HepG2 (cell line): ENCODE measurements around the gene FAM83F. TPM values are rescaled to one million over a fixed set of nuclear protein-coding genes. Genes with fewer than 3 reads are reported as not detected.
A peak's percentile ranks its signal among the peaks of the same experiment; 100 is the strongest.

ENCODE experiments used
- ATAC-seq: fragments of 200-7000 bp; cut with Tn5 transposase; 3 replicates; pipeline ENCODE4 v1.9.1; 2020; ENCODE audit warnings: mild to moderate bottlenecking, moderate library complexity
- Bru-seq: library from RNA; stranded (reverse); fragments of 400-500 nt; gene quantifications from one replicate; lab custom pipeline; 2021; lab: Mats Ljungman, UMichigan
- BruChase-seq, 2 experiments: library from RNA; stranded (reverse); fragments of 400-500 nt; gene quantifications; one replicate each; lab custom pipeline; 2021; lab: Mats Ljungman, UMichigan
- BruUV-seq: library from RNA; stranded (reverse); fragments of 400-500 nt; replicated peaks from 2 replicates; lab custom pipeline; 2021; lab: Mats Ljungman, UMichigan
- CTCF ChIA-PET: fragments of 300-600 bp; formaldehyde crosslinking; extraction: SDS; loops from one replicate; lab custom pipeline; 2021; ENCODE audit warnings: low total read pairs, inconsistent platforms, low intra/inter-chr PET ratio; lab: Yijun Ruan, JAX
- POLR2A ChIA-PET: fragments of 350-600 bp; sonication (Branson Sonifier 250); formaldehyde crosslinking; loops from one replicate; lab custom pipeline; 2020; ENCODE audit warnings: antibody characterized with exemption, inconsistent platforms; lab: Yijun Ruan, JAX
- DNase-seq: peaks from one replicate; pipeline ENCODE4 v3.0.0-alpha.2; 2015; ENCODE audit warnings: low spot score
- FAIRE-seq: peaks from 3 replicates; lab custom pipeline; 2011; peaks lifted over from hg19 to GRCh38; lab: Jason Lieb, UNC
- H2AFZ ChIP-seq: one replicate; pipeline ENCODE4 v1.6.1; 2011; ENCODE audit warnings: low read length, inconsistent platforms
- H3K27ac ChIP-seq: fragments of 300-600 bp; 3 replicates; pipeline ENCODE4 v1.8.0; 2011; ENCODE audit warnings: mixed run types, mild to moderate bottlenecking, mixed read lengths, low read length, inconsistent platforms; ENCODE audit not compliant: insufficient read depth; ENCODE audit errors: extremely low read length
- H3K27me3 ChIP-seq, 2 experiments: fragments of 200-600 bp in 1 of 2; 2 replicates in 1 of 2; 3 replicates in 1 of 2; pipeline versions ENCODE4 v1.6.0 to v1.8.0; 2011; ENCODE audit warnings: low read length in 2 of 2, mild to moderate bottlenecking in 2 of 2, moderate library complexity in 2 of 2, inconsistent platforms in 1 of 2; ENCODE audit not compliant: insufficient read depth in 2 of 2, control insufficient read depth in 1 of 2
- H3K36me3 ChIP-seq, 2 experiments: fragments of 200-600 bp in 1 of 2; replicated peaks in 1 of 2; 2 replicates in 1 of 2; 3 replicates in 1 of 2; pipeline versions ENCODE4 v1.5.1 to v1.8.0; 2011; ENCODE audit warnings: low read length in 2 of 2, inconsistent platforms in 1 of 2; ENCODE audit not compliant: insufficient read depth in 2 of 2, control insufficient read depth in 1 of 2
- H3K4me1 ChIP-seq: 2 replicates; pipeline ENCODE4 v1.5.1; 2012; ENCODE audit warnings: low read length, inconsistent platforms; ENCODE audit not compliant: insufficient read depth
- H3K4me2 ChIP-seq: 2 replicates; pipeline ENCODE4 v1.6.0; 2011; ENCODE audit warnings: low read depth, low read length, inconsistent platforms
- H3K4me3 ChIP-seq, 3 experiments: fragments of 200-600 bp in 1 of 3; sonication (generic), shearing (Covaris generic) in 1 of 3; replicated peaks in 1 of 3; 2 replicates each; pipeline ENCODE4 v1.5.1; 2011 to 2016; ENCODE audit warnings: low read length in 3 of 3, inconsistent platforms in 2 of 3, low read depth in 2 of 3, mild to moderate bottlenecking in 2 of 3, control low read depth in 1 of 3, mixed read lengths in 1 of 3; ENCODE audit not compliant: insufficient read depth in 1 of 3
- H3K79me2 ChIP-seq: one replicate; pipeline ENCODE4 v1.6.1; 2011; ENCODE audit warnings: low read length, inconsistent platforms; ENCODE audit not compliant: insufficient read depth
- H3K9ac ChIP-seq: 2 replicates; pipeline ENCODE4 v1.6.0; 2011; ENCODE audit warnings: mild to moderate bottlenecking, low read depth, low read length, inconsistent platforms; ENCODE audit not compliant: insufficient read depth
- H3K9me3 ChIP-seq: 2 replicates; pipeline ENCODE4 v1.5.1; 2012; ENCODE audit warnings: mild to moderate bottlenecking, low read length
- H4K20me1 ChIP-seq: 2 replicates; pipeline ENCODE4 v1.6.0; 2011; ENCODE audit warnings: inconsistent platforms, mild to moderate bottlenecking, low read length, moderate library complexity; ENCODE audit not compliant: insufficient read depth
- AKNA ChIP-seq: sonication (generic); formaldehyde crosslinking; IDR thresholded peaks from 2 replicates; pipeline ENCODE4 v1.4.0; 2020; ENCODE audit warnings: missing genetic modification reagents, borderline replicate concordance
- FOXO1 ChIP-seq: sonication (generic); formaldehyde crosslinking; IDR thresholded peaks from 2 replicates; pipeline ENCODE4 v1.4.0; 2020; ENCODE audit warnings: missing genetic modification reagents
- JARID2 ChIP-seq: sonication (generic); formaldehyde crosslinking; IDR thresholded peaks from 2 replicates; pipeline ENCODE4 v1.8.1; 2023; ENCODE audit warnings: missing genetic modification reagents, inconsistent platforms; ENCODE audit not compliant: insufficient replicate concordance
- NFATC3 ChIP-seq: sonication (generic); formaldehyde crosslinking; IDR thresholded peaks from 2 replicates; pipeline ENCODE4 v1.5.1; 2020; ENCODE audit warnings: mild to moderate bottlenecking, missing genetic modification reagents
- PAX8 ChIP-seq: sonication (generic); formaldehyde crosslinking; IDR thresholded peaks from 2 replicates; pipeline ENCODE4 v1.8.0; 2022; ENCODE audit warnings: mild to moderate bottlenecking, missing genetic modification reagents, borderline replicate concordance
- ZNF296 ChIP-seq: sonication (generic); formaldehyde crosslinking; conservative IDR thresholded peaks from 2 replicates; pipeline ENCODE4 v1.5.0; 2020; ENCODE audit warnings: mild to moderate bottlenecking, missing genetic modification reagents
- ZNF878 ChIP-seq: sonication (generic); formaldehyde crosslinking; IDR thresholded peaks from 2 replicates; pipeline ENCODE4 v1.8.1; 2023; ENCODE audit warnings: mild to moderate bottlenecking, missing genetic modification reagents, moderate library complexity
- WGBS: methylation state at CpG from one replicate; pipeline ENCODE4 v1.1.6; 2017; ENCODE audit warnings: low lambda C conversion rate; 5-methylcytosine and 5-hydroxymethylcytosine counted together
- in situ Hi-C: cut with HindIII; loops from 2 replicates; pipeline ENCODE4 v1.10.0; 2017; ENCODE audit warnings: low pct_unique_long_range_greater_than_20kb; ENCODE audit not compliant: extremely low pct_ligation_motif_present
- intact Hi-C: fragments of 100-400 bp; cut with micrococcal nuclease; formaldehyde crosslinking; loops from one replicate; pipeline ENCODE4 v1.10.0; 2022; ENCODE audit not compliant: unreplicated experiment
- long read RNA-seq, 2 experiments: library from RNA in 1 of 2; library from polyadenylated mRNA in 1 of 2; stranded (forward) in 1 of 2; unstranded in 1 of 2; transcript quantifications; one replicate each; pipeline ENCODE4 v2.0.0, GENCODE V29; 2019 to 2022
- polyA minus RNA-seq, 3 experiments: library from RNA; depleted of rRNA, polyadenylated mRNA; stranded (reverse); fragments of >200 nt; gene quantifications; 2 replicates each; pipeline ENCODE4 v1.2.3, GENCODE V29; 2011; ENCODE audit warnings: low replicate concordance in 1 of 3
- polyA plus RNA-seq, 8 experiments: library from polyadenylated mRNA; depleted of rRNA in 3 of 8; stranded (reverse) in 7 of 8; unstranded in 1 of 8; fragments of >200 nt; fragmentation: Illumina TruSeq in 4 of 8; extraction: Trizol in 4 of 8; gene quantifications; 2 replicates each; pipeline versions ENCODE4 v1.2.1 to v1.2.3, GENCODE V29; 2011 to 2016; ENCODE audit warnings: low read depth in 4 of 8, missing spikeins in 1 of 8, mixed read lengths in 1 of 8; ENCODE audit not compliant: insufficient read depth in 1 of 8
- total RNA-seq, 5 experiments: library from RNA; depleted of rRNA; stranded (reverse); fragments of >200 nt; fragmentation: Illumina TruSeq; extraction: Trizol; gene quantifications; 2 replicates each; pipeline ENCODE4 v1.2.3, GENCODE V29; 2016; ENCODE audit warnings: low read depth in 1 of 5

Gene FAM83F
- total RNA-seq (2016; rRNA removed; fragmentation: Illumina TruSeq; extraction: Trizol) = not detected in 2 replicates
- not detected in 2 replicates for total RNA-seq (2016; cell fraction: cytosol; rRNA removed; fragmentation: Illumina TruSeq; extraction: Trizol; ENCODE audit: low read depth)
- total RNA-seq (2016; cell fraction: insoluble cytoplasmic fraction; rRNA removed; fragmentation: Illumina TruSeq; extraction: Trizol) = not detected in 2 replicates
- not detected in 2 replicates for total RNA-seq (2016; cell fraction: membrane; rRNA removed; fragmentation: Illumina TruSeq; extraction: Trizol)
- total RNA-seq (2016; cell fraction: nucleus; rRNA removed; fragmentation: Illumina TruSeq; extraction: Trizol) = not detected in 2 replicates
- polyA plus RNA-seq (2011; rRNA removed) = not detected in 2 replicates
- under 0.01 and 0.03 TPM in 2 replicates for polyA plus RNA-seq (2011; cell fraction: cytosol; rRNA removed)
- not detected in 2 replicates for polyA plus RNA-seq (2011; cell fraction: nucleus; rRNA removed)
- polyA plus RNA-seq (2012) = not detected in 2 replicates
- polyA plus RNA-seq (2016; cell fraction: cytosol; fragmentation: Illumina TruSeq; extraction: Trizol; ENCODE audit: low read depth) = not detected in 2 replicates
- polyA plus RNA-seq (2016; cell fraction: insoluble cytoplasmic fraction; fragmentation: Illumina TruSeq; extraction: Trizol; ENCODE audit: low read depth) = not detected in 2 replicates
- not detected in 2 replicates for polyA plus RNA-seq (2016; cell fraction: membrane; fragmentation: Illumina TruSeq; extraction: Trizol; ENCODE audit: low read depth)
- not detected in 2 replicates for polyA plus RNA-seq (2016; cell fraction: nucleus; fragmentation: Illumina TruSeq; extraction: Trizol; ENCODE audit: insufficient read depth, low read depth)
- 7.3 TPM in 1 of 2 replicates, not detected in the other for polyA minus RNA-seq (2011; rRNA and poly(A)+ RNA removed; ENCODE audit: low replicate concordance)
- not detected in 2 replicates for polyA minus RNA-seq (2011; cell fraction: cytosol; rRNA and poly(A)+ RNA removed)
- polyA minus RNA-seq (2011; cell fraction: nucleus; rRNA and poly(A)+ RNA removed) = not detected in 2 replicates
- percentile 7 among the genes with signal in this experiment for Bru-seq, nascent RNA
- BruChase-seq, experiment 1, labeled RNA remaining after a 6-hour chase = percentile 3 among the genes with signal in this experiment
- BruChase-seq, experiment 2, labeled RNA remaining after a 2-hour chase = percentile 8 among the genes with signal in this experiment
- long read RNA-seq, experiment 1 = 0 reads
- long read RNA-seq, experiment 2 = 0 reads

DNA sequence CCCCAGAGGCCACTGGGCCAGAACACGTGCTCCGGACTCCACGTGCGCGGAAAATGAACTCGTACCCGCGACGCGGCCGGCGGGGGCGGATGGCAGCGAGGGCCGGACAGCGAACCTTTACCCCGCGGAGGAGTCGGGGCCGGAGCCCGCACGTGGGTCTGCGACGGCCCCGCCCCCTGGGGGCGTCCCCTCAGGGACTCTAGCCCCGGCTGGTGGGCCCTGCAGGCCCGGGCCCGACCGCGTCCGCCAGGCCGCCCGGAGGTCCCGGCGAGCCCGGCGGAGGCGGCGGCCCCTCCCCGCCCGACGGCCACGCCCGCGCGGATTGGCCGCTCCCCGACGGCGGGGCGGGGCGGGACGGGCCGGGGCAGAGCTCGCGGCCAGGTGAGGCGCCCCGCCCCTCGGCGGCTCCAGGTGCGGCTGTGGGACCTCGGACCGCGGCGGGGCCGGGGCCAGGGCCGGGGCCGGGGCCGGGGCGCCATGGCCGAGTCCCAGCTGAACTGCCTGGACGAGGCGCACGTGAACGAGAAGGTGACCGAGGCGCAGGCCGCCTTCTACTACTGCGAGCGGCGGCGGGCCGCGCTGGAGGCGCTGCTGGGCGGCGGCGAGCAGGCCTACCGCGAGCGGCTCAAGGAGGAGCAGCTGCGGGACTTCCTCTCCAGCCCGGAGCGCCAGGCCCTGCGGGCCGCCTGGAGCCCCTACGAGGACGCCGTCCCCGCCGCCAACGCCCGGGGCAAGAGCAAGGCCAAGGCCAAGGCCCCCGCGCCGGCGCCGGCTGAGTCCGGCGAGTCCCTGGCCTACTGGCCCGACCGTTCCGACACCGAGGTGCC lies at the start of gene FAM83F:
TSS of gene FAM83F (plus strand) at position 389 of the 827 bp plus-strand sequence. CDS start at position 478, 89 bp downstream.
- DNase-seq (no peak), FAIRE-seq (no peak)
- H3K9ac ChIP-seq = no peak within 1 kb of the TSS
- no TSS peak for BruUV-seq
- no peak for TF ChIP-seq NFATC3 (CRISPR knock-in tag)
- TF ChIP-seq, all 625 proteins: peak for 0
- Histone ChIP-seq H3K27ac (no peak within 1 kb of the TSS), H3K27me3 (peaks cover 2 to 22% of the 10 kb centered on the region in 2 experiments; a peak in 3 of 5 replicates), H3K4me1 (peaks cover 47% of the 10 kb centered on the region), H3K79me2 (no peaks in the 10 kb centered on the region), H3K36me3 (no peaks in the 10 kb centered on the region), H3K9me3 (no peaks in the 10 kb centered on the region), H3K4me3 (no peak within 1 kb of the TSS), H4K20me1 (no peaks in the 10 kb centered on the region), H2AFZ (no peak within 1 kb of the TSS), H3K4me2 (no peak within 1 kb of the TSS)
- in situ Hi-C loops = no loop called here
- ChIA-PET CTCF (no interaction called here), POLR2A (no interaction called here)
- WGBS = 89% methylated on average over 24 of the region's 115 CpGs
- no peak for ATAC-seq
- intact Hi-C loops = no loop called here

- in situ Hi-C loops = no loop called here
- Histone ChIP-seq H3K4me3 (no peak overlapping the region), H2AFZ (no peak overlapping the region), H3K27me3 (peaks cover 0 to 10% of the 10 kb centered on the region in 2 experiments; a peak in 2 of 5 replicates), H4K20me1 (no peaks in the 10 kb centered on the region), H3K4me1 (peaks cover 28% of the 10 kb centered on the region), H3K79me2 (no peaks in the 10 kb centered on the region), H3K27ac (no peak overlapping the region), H3K9ac (no peak overlapping the region), H3K9me3 (no peaks in the 10 kb centered on the region), H3K4me2 (no peak overlapping the region), H3K36me3 (no peaks in the 10 kb centered on the region)
- 71% methylated on average over 4 of the region's 4 CpGs for WGBS
- ChIA-PET CTCF (no interaction called here), POLR2A (no interaction called here)
- DNase-seq = no peak
- BruUV-seq = no TSS peak
- no peak for ATAC-seq
- no peak for FAIRE-seq
- intact Hi-C loops = no loop called here
- no peak for TF ChIP-seq AKNA (CRISPR knock-in tag)
- no peak for TF ChIP-seq ZNF296 (CRISPR knock-in tag)
- TF ChIP-seq PAX8 (CRISPR knock-in tag) = no peak
- TF ChIP-seq ZNF878 (CRISPR knock-in tag) = no peak
- no peak for TF ChIP-seq JARID2 (CRISPR knock-in tag)
- no peak for TF ChIP-seq FOXO1 (CRISPR knock-in tag)
Measured at GRCh38 chr22:39946126-39946502, 48.6 kb upstream of the FAM83F start.
